ENCODE measurements around the gene NOL12.
"Not testable (repeated sequence)": the region's sequence is repeated elsewhere in the genome, so short reads cannot be mapped to it uniquely, and the experiment has no call there.

NOL12 gene

DNA sequence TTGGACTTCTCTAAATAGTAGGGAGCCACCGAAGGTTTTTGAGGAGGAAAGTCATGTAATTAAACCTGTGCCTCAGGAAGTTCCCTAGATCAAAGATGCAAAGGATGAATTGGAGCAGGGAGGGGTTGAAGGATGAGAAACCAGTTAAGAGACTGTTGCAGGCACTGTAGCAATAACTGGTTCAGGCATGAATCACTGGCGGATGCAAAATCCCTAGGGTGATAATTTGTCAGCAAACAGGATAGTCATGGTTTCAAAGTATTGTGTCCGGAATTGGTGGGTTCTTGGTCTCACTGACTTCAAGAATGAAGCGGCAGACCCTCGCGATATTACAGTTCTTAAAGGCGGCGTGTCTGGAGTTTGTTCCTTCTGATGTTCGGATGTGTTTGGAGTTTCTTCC lies 30.6 kb downstream of the NOL12 start:
- no peak overlapping the region for H3K4me3 ChIP-seq (ENCODE audit: low read length)
- DNase-seq (ENCODE audit: low read depth) = peak; percentile 90
- TF ChIP-seq, protein P1, sequence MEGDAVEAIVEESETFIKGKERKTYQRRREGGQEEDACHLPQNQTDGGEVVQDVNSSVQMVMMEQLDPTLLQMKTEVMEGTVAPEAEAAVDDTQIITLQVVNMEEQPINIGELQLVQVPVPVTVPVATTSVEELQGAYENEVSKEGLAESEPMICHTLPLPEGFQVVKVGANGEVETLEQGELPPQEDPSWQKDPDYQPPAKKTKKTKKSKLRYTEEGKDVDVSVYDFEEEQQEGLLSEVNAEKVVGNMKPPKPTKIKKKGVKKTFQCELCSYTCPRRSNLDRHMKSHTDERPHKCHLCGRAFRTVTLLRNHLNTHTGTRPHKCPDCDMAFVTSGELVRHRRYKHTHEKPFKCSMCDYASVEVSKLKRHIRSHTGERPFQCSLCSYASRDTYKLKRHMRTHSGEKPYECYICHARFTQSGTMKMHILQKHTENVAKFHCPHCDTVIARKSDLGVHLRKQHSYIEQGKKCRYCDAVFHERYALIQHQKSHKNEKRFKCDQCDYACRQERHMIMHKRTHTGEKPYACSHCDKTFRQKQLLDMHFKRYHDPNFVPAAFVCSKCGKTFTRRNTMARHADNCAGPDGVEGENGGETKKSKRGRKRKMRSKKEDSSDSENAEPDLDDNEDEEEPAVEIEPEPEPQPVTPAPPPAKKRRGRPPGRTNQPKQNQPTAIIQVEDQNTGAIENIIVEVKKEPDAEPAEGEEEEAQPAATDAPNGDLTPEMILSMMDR (IDR thresholded peaks at IDR 0.05; ENCODE audit: insufficient read depth, low read depth, low read length, missing control alignments) = no peak

DNA sequence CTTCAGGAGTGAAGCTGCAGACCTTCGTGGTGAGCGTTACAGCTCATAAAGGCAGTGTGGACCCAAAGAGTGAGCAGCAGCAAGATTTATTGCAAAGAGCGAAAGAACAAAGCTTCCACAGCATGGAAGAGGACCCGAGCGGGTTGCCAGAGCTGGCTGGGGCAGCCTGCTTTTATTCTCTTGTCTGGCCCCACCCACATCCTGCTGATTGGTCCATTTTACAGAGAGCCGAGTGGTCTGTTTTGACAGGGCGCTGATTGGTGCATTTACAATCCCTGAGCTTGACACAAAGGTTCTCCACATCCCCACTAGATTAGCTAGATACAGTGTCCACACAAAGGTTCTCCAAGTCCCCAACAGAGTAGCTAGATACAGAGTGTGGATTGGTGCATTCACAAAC lies 31.1 kb downstream of the NOL12 start:
- DNase-seq (ENCODE audit: low read depth); H3K4me3 ChIP-seq (ENCODE audit: low read length): not testable (repeated sequence)

DNA sequence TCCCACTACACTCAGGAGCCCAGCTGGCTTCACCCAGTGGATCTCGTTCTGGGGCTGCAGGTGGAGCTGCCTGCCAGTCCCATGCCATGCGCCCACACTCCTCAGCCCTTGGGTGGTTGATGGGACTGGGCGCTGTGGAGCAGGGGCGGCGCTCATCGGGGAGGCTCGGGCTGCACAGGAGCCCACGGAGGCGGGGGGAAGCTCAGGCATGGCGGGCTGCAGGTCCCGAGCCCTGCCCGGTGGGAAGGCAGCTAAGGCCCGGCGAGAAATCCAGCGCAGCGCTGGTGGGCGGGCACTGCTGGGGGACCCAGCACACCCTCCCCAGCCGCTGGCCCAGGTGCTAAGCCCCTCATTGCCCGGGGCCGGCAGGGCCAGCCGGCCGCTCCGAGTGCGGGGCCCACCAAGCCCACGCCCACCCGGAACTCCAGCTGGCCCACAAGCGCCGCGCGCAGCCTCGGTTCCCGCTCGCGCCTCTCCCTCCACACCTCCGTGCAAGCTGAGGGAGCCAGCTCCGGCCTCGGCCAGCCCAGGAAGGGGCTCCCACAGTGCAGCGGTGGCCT lies 31.7 kb downstream of the NOL12 start:
- not testable (repeated sequence) for H3K4me3 ChIP-seq (ENCODE audit: low read length); DNase-seq (ENCODE audit: low read depth)

DNA sequence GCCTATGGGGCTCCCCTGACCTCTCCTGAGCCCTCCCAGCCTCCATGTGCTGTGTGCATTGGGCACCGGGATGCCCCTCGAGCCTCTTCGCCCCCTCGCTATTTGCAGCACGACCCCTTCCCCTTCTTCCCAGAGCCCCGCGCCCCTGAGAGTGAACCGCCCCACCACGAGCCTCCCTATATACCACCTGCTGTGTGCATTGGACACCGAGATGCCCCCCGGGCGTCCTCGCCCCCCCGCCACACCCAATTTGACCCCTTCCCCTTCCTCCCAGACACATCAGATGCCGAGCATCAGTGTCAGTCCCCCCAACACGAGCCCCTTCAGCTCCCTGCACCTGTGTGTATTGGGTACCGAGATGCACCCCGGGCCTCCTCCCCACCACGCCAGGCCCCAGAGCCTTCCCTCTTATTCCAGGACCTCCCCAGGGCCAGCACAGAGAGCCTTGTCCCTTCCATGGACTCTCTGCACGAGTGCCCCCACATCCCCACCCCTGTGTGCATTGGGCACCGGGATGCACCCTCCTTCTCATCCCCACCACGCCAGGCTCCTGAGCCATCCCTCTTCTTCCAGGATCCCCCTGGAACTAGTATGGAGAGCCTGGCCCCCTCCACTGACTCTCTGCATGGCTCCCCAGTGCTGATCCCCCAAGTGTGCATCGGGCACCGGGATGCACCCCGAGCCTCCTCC lies 39.6 kb downstream of the NOL12 start:
- TF ChIP-seq, protein P1 (IDR thresholded peaks at IDR 0.05; ENCODE audit: insufficient read depth, low read depth, low read length, missing control alignments) = no peak
- DNase-seq (ENCODE audit: low read depth) = no peak
- no peak overlapping the region for H3K4me3 ChIP-seq (ENCODE audit: low read length)

DNA sequence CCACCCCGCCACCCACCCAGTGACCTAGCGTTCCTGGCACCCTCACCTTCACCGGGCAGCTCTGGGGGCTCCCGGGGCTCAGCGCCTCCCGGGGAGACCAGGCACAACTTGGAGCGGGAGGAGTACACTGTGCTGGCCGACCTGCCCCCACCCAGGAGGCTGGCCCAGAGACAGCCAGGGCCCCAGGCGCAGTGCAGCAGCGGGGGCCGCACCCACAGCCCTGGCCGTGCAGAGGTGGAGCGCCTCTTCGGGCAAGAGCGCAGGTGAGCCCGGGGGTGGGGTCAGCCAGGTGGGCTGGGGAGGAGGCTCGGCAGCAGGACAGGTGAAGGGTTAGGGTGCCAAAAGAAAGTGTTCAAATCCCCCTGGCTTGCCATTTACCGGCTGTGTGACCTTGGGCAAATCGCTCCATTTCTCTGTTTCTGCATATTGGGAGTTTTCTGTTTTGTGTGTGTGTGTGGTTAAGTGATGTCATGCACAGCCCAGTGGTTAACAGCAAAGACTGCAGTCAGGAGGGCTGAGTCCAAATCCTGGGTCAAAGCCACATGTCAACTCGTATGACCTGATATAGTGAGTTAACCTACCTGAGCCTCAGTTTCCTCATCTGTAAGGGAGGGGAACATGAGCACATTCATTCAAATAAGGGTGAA lies 40.2 kb downstream of the NOL12 start:
- TF ChIP-seq, protein P1 (IDR thresholded peaks at IDR 0.05; ENCODE audit: insufficient read depth, low read depth, low read length, missing control alignments) = no peak
- DNase-seq (ENCODE audit: low read depth) = peak; percentile 34
- no peak overlapping the region for H3K4me3 ChIP-seq (ENCODE audit: low read length)

DNA sequence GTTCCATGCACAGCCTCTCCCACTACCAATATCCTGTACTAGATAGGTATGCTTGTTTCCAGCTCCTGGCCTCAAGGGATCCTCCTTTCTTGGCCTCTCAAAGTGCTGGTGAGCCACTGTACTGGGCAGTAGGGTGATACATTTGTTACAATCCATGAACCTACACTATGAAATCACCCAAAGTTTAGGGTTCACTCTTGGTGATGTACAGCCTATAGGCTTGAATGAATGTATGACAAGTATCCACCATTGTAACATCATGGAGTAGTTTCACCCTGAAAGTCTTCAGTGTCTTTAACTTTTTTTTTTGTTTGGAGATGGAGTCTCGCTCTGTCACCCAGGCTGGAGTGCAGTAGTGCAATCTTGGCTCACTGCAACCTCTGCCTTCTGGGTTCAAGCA lies 42.5 kb downstream of the NOL12 start:
- TF ChIP-seq, protein P1 (IDR thresholded peaks at IDR 0.05; ENCODE audit: insufficient read depth, low read depth, low read length, missing control alignments) = no peak
- H3K4me3 ChIP-seq (ENCODE audit: low read length) = no peak overlapping the region
- no peak for DNase-seq (ENCODE audit: low read depth)

DNA sequence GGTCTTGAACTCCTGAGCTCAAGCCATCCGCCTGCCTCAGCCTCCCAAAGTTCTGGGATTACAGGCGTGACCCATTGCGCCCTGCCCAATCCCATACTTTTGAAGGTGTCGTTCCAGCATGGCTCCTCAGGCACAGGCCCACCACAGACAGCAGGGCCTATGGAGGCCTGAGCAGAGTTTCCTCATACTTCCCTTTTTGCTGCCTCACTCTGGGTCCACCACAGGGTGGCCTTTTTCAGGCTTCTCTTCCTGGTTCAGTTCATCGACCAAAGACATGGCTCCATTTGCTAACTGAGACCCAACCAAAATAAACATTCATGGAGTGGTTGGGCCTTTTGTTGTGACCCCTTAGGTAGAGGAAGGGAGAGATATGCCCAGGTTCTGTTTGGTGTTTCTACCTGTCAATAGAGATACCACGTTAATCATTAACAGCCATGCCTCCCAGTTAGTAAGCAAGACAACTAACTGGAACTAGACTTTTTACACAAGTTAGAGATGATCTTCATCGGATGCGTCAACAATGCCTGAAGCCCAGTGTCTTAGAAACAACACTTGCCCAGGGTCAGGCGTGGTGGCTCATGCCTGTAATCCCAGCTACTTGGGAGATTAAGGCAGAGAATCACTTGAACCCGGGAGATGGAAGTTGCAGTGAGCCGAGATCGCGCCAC lies 45.8 kb downstream of the NOL12 start:
- no peak overlapping the region for H3K4me3 ChIP-seq (ENCODE audit: low read length)
- DNase-seq (ENCODE audit: low read depth) = no peak
- TF ChIP-seq, protein P1 (IDR thresholded peaks at IDR 0.05; ENCODE audit: insufficient read depth, low read depth, low read length, missing control alignments) = peak; percentile 20
